HEK293 (cell line): ENCODE results near the gene GLRA1.
A peak's percentile ranks its signal among the peaks of the same experiment; 100 is the strongest.

ENCODE experiments used
- CTCF ChIA-PET: fragments of 350-600 bp; formaldehyde crosslinking; extraction: SDS; loops from one replicate; lab custom pipeline; 2021; ENCODE audit warnings: antibody characterized with exemption; lab: Yijun Ruan, JAX
- POLR2A ChIA-PET: fragments of 300-600 bp; formaldehyde crosslinking; extraction: SDS; loops from one replicate; lab custom pipeline; 2020; ENCODE audit warnings: antibody characterized with exemption, inconsistent platforms; lab: Yijun Ruan, JAX
- H3K27ac ChIP-seq: fragments of 200-500 bp; sonication (Bioruptor generic); 2 replicates; pipeline ENCODE4 v1.5.1; 2014; ENCODE audit warnings: low read depth, low read length, control low read depth, inconsistent platforms; ENCODE audit errors: extremely low read depth
- H3K36me3 ChIP-seq, 2 experiments: fragments of 200-500 bp in 1 of 2; sonication (Bioruptor generic) in 1 of 2; 1 replicate in 1 of 2; 2 replicates in 1 of 2; pipeline ENCODE4 v1.5.1; 2014 to 2017; ENCODE audit warnings: inconsistent platforms in 2 of 2, low read length in 2 of 2; ENCODE audit not compliant: control insufficient read depth in 2 of 2, insufficient read depth in 1 of 2
- H3K4me1 ChIP-seq: fragments of 200-500 bp; sonication (Bioruptor generic); 2 replicates; pipeline ENCODE4 v1.5.1; 2014; ENCODE audit warnings: mild to moderate bottlenecking, low read length, inconsistent platforms; ENCODE audit not compliant: control insufficient read depth, insufficient read depth
- H3K4me3 ChIP-seq: 2 replicates; pipeline ENCODE4 v1.5.1; 2011; ENCODE audit warnings: low read depth, mild to moderate bottlenecking, control low read depth, low read length, moderate library complexity
- H3K9me3 ChIP-seq: fragments of 200-500 bp; sonication (Bioruptor generic); 2 replicates; pipeline ENCODE4 v1.5.1; 2014; ENCODE audit warnings: low read depth, low read length, inconsistent platforms; ENCODE audit not compliant: control insufficient read depth, insufficient read depth
- HOXC10 ChIP-seq: sonication (generic); formaldehyde crosslinking; IDR thresholded peaks from 2 replicates; pipeline ENCODE4 v1.8.1; 2023; ENCODE audit warnings: mild to moderate bottlenecking, missing genetic modification reagents
- KLF10 ChIP-seq: fragments of 450-650 bp; IDR thresholded peaks from 2 replicates; pipeline ENCODE4 v1.5.1; 2018; ENCODE audit warnings: missing biosample characterization, mild to moderate bottlenecking, missing genetic modification characterization
- RBAK ChIP-seq: fragments of 450-650 bp; formaldehyde crosslinking; IDR thresholded peaks from 2 replicates; pipeline ENCODE4 v1.5.1; 2016; ENCODE audit warnings: missing biosample characterization, missing genetic modification characterization
- SP7 ChIP-seq: fragments of 450-650 bp; formaldehyde crosslinking; IDR thresholded peaks from 2 replicates; pipeline ENCODE4 v1.5.1; 2016; ENCODE audit warnings: missing biosample characterization, missing genetic modification characterization
- ZFP3 ChIP-seq: fragments of 450-650 bp; formaldehyde crosslinking; IDR thresholded peaks from 2 replicates; pipeline ENCODE4 v1.5.1; 2016; ENCODE audit warnings: low read depth, missing biosample characterization, missing genetic modification characterization
- ZIC2 ChIP-seq: fragments of 450-650 bp; formaldehyde crosslinking; IDR thresholded peaks from 2 replicates; pipeline ENCODE4 v1.5.1; 2016; ENCODE audit warnings: missing biosample characterization, missing genetic modification characterization
- ZNF202 ChIP-seq: fragments of 450-650 bp; formaldehyde crosslinking; IDR thresholded peaks from 2 replicates; pipeline ENCODE4 v1.5.1; 2016; ENCODE audit warnings: missing biosample characterization, missing genetic modification characterization, borderline replicate concordance
- ZNF311 ChIP-seq: fragments of 450-650 bp; formaldehyde crosslinking; IDR thresholded peaks from 2 replicates; pipeline ENCODE4 v1.5.1; 2017; ENCODE audit warnings: missing biosample characterization, missing genetic modification characterization, borderline replicate concordance
- ZNF324 ChIP-seq: fragments of 450-650 bp; formaldehyde crosslinking; IDR thresholded peaks from 2 replicates; pipeline ENCODE4 v1.5.1; 2016; ENCODE audit warnings: missing biosample characterization, missing genetic modification characterization
- ZNF433 ChIP-seq: fragments of 450-650 bp; formaldehyde crosslinking; IDR thresholded peaks from 2 replicates; pipeline ENCODE4 v1.5.1; 2016; ENCODE audit warnings: missing biosample characterization, missing genetic modification characterization, low read depth
- ZNF510 ChIP-seq: fragments of 450-650 bp; formaldehyde crosslinking; IDR thresholded peaks from 2 replicates; pipeline ENCODE4 v1.5.1; 2018; ENCODE audit warnings: mild to moderate bottlenecking, missing genetic modification characterization, missing biosample characterization; ENCODE audit not compliant: insufficient replicate concordance
- ZNF544 ChIP-seq: fragments of 450-650 bp; formaldehyde crosslinking; IDR thresholded peaks from 2 replicates; pipeline ENCODE4 v1.5.0; 2017; ENCODE audit warnings: missing biosample characterization, missing genetic modification characterization
- ZNF621 ChIP-seq: fragments of 450-650 bp; formaldehyde crosslinking; IDR thresholded peaks from 2 replicates; pipeline ENCODE4 v1.5.1; 2017; ENCODE audit warnings: missing biosample characterization, missing genetic modification characterization
- ZNF654 ChIP-seq: fragments of 450-650 bp; formaldehyde crosslinking; IDR thresholded peaks from 2 replicates; pipeline ENCODE4 v1.5.1; 2016; ENCODE audit warnings: low read depth, missing biosample characterization, missing genetic modification characterization
- ZNF660 ChIP-seq: fragments of 450-650 bp; IDR thresholded peaks from 2 replicates; pipeline ENCODE4 v1.5.1; 2018; ENCODE audit warnings: missing biosample characterization, mild to moderate bottlenecking, missing genetic modification characterization
- ZSCAN16 ChIP-seq: fragments of 450-650 bp; formaldehyde crosslinking; IDR thresholded peaks from 2 replicates; pipeline ENCODE4 v1.5.1; 2016; ENCODE audit warnings: missing biosample characterization, missing genetic modification characterization
- ZSCAN23 ChIP-seq: fragments of 450-650 bp; formaldehyde crosslinking; IDR thresholded peaks from 2 replicates; pipeline ENCODE4 v1.5.1; 2016; ENCODE audit warnings: missing biosample characterization, missing genetic modification characterization
- TF ChIP-seq, protein P1 (sequence below): fragments of 450-650 bp; IDR thresholded peaks from 2 replicates; pipeline ENCODE4 v1.5.1; 2018; ENCODE audit warnings: missing biosample characterization, mild to moderate bottlenecking, missing genetic modification characterization
- TF ChIP-seq, protein P2 (sequence below): fragments of 450-650 bp; formaldehyde crosslinking; IDR thresholded peaks from 2 replicates; pipeline ENCODE4 v1.5.1; 2016; ENCODE audit warnings: missing biosample characterization, missing genetic modification characterization
- TF ChIP-seq, protein P3 (sequence below): fragments of 450-650 bp; formaldehyde crosslinking; IDR thresholded peaks from 2 replicates; pipeline ENCODE4 v1.5.1; 2016; ENCODE audit warnings: missing biosample characterization, missing genetic modification characterization
- TF ChIP-seq, protein P4 (sequence below): fragments of 450-650 bp; formaldehyde crosslinking; IDR thresholded peaks from 2 replicates; pipeline ENCODE4 v1.5.1; 2016; ENCODE audit warnings: missing biosample characterization, missing genetic modification characterization
- TF ChIP-seq, protein P5 (sequence below): fragments of 450-650 bp; formaldehyde crosslinking; IDR thresholded peaks from 2 replicates; pipeline ENCODE4 v1.5.1; 2016; ENCODE audit warnings: missing biosample characterization, missing genetic modification characterization

Gene GLRA1

DNA sequence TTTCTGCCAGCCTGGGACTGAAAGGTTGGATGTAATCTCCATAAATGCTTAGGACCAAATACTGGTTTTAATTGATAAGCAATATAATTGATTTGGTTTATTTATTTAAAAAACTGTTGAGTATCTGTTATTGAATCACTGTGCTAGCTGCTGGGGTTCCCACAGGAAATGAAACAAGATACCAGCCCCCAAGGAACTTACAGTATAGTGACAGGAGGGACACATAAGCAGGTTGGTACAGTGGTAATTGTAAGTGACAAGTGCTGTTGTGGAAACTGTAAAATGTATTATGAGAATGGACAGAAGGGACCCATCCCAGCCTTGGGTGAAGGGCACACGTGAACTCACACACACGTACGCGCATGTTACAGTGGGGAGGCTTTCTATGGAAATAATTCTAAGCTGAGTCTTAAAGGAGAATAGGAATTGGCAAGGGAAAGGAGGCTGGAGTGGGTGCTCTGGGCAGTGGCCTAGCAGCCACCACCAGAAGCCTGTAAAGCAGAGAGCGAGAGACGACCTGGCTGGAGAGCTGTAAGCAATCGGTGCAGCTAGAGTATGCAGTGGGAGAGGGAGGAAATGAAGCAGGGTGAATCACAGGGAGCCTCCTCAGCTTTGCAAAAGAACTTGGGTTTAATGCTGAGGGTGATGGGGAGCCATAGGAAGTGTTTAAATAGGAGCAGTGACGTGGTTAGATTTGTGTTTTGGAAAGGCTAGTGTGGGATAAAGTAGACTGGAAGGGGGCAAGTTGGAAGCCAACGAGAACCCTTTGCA, 39.3 kb downstream of the GLRA1 start:
- Histone ChIP-seq H3K27ac (no peak overlapping the region), H3K4me1 (no peaks in the 10 kb centered on the region), H3K4me3 (no peak overlapping the region), H3K9me3 (no peaks in the 10 kb centered on the region), H3K36me3 (no peaks in the 10 kb centered on the region)
- TF ChIP-seq SP7 (tag by site-specific recombination), result no peak
- TF ChIP-seq, protein P1, sequence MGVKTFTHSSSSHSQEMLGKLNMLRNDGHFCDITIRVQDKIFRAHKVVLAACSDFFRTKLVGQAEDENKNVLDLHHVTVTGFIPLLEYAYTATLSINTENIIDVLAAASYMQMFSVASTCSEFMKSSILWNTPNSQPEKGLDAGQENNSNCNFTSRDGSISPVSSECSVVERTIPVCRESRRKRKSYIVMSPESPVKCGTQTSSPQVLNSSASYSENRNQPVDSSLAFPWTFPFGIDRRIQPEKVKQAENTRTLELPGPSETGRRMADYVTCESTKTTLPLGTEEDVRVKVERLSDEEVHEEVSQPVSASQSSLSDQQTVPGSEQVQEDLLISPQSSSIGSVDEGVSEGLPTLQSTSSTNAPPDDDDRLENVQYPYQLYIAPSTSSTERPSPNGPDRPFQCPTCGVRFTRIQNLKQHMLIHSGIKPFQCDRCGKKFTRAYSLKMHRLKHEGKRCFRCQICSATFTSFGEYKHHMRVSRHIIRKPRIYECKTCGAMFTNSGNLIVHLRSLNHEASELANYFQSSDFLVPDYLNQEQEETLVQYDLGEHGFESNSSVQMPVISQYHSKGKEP, result no peak
- TF ChIP-seq KLF10 (tag by site-specific recombination), result no peak
- TF ChIP-seq ZNF433 (tag by site-specific recombination), result no peak
- no peak for TF ChIP-seq ZNF621 (tag by site-specific recombination)
- TF ChIP-seq ZIC2, result no peak
- TF ChIP-seq ZNF544 (tag by site-specific recombination), result no peak
- POLR2A ChIA-PET, result no interaction called here
- CTCF ChIA-PET, result interaction anchor here (0.6 to 1.9 kb wide), 3 partner anchors 10 to 259 kb away, joined by 3 to 7 read pairs (median 4); no protein-coding TSS in a partner anchor

DNA sequence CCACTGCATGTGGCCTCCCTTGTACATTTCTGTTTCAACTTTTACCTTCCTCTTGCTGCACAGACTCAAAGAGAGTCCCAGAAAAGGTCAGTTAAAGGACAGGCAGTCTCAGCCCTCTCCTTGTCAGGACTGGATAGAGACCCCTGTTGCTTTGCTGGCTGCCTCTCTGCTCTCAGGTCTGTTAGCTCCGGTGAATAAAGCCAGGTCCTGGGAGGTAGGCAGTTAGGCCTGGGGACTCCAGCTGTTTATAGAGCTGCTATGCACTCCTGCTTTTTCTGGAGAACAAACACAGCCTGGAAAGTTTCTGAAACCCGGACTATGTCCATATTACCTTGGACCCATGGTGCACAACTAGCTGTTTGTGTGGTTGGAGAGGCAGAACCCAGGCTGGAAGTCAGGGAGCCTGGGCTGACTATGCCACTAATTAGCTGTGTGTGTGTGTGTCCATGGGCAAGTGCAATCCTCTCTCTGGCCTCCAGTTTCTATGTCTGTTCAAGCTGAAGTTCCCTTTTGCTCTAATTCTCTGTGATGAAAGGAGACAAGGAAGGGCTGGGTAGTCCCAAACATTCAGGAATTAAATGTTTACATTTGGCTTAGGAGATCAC, 42.9 kb downstream of the GLRA1 start:
- POLR2A ChIA-PET, result no interaction called here
- Histone ChIP-seq H3K9me3 (no peaks in the 10 kb centered on the region), H3K36me3 (no peaks in the 10 kb centered on the region), H3K4me3 (no peak overlapping the region), H3K27ac (no peak overlapping the region), H3K4me1 (no peaks in the 10 kb centered on the region)
- TF ChIP-seq ZIC2, result 0 out of 2 replicates have a peak, but pooled peaks have one; percentile 24
- TF ChIP-seq ZSCAN23 (tag by site-specific recombination), result no peak
- CTCF ChIA-PET, result interaction anchor here (1.1 kb wide), 1 partner anchor 468 kb away, joined by 3 read pairs; no protein-coding TSS in a partner anchor

DNA sequence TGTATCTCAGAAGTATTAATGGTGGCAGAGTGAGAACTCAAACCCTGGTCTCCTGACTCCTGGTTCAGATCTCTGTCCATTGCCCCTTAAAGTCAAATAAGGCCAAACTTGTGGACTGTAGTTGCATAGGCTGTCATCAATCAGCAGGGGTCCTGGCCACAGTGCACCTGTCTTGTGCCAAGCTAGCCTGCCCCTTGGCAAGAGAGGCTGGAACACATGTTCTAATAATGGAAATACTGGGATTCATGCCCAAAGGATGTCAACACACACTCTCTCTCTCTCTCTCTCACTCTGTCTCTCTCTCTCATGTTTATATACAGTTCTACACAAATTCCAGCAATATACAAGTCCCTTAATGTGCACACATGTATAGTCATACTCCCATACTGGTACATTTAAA, 44.3 kb downstream of the GLRA1 start:
- H3K36me3 ChIP-seq, result no peaks in the 10 kb centered on the region
- H3K4me1 ChIP-seq, result no peaks in the 10 kb centered on the region
- H3K27ac ChIP-seq, result no peak overlapping the region
- POLR2A ChIA-PET, result no interaction called here
- no peak overlapping the region for H3K4me3 ChIP-seq
- no peaks in the 10 kb centered on the region for H3K9me3 ChIP-seq
- CTCF ChIA-PET, result no interaction called here
- TF ChIP-seq, protein P2, sequence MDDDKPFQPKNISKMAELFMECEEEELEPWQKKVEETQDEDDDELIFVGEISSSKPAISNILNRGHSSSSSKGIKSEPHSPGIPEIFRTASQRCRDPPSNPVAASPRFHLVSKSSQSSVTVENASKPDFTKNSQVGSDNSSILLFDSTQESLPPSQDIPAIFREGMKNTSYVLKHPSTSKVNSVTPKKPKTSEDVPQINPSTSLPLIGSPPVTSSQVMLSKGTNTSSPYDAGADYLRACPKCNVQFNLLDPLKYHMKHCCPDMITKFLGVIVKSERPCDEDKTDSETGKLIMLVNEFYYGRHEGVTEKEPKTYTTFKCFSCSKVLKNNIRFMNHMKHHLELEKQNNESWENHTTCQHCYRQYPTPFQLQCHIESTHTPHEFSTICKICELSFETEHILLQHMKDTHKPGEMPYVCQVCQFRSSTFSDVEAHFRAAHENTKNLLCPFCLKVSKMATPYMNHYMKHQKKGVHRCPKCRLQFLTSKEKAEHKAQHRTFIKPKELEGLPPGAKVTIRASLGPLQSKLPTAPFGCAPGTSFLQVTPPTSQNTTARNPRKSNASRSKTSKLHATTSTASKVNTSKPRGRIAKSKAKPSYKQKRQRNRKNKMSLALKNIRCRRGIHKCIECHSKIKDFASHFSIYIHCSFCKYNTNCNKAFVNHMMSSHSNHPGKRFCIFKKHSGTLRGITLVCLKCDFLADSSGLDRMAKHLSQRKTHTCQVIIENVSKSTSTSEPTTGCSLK, result no peak
- TF ChIP-seq ZFP3 (tag by site-specific recombination) (no peak), ZNF654 (tag by site-specific recombination) (no peak), ZNF202 (no peak), RBAK (tag by site-specific recombination) (no peak), ZSCAN16 (tag by site-specific recombination) (no peak), HOXC10 (no peak), ZNF660 (tag by site-specific recombination) (no peak), ZNF510 (no peak), ZNF311 (no peak), ZNF324 (tag by site-specific recombination) (no peak)
- TF ChIP-seq, protein P3, sequence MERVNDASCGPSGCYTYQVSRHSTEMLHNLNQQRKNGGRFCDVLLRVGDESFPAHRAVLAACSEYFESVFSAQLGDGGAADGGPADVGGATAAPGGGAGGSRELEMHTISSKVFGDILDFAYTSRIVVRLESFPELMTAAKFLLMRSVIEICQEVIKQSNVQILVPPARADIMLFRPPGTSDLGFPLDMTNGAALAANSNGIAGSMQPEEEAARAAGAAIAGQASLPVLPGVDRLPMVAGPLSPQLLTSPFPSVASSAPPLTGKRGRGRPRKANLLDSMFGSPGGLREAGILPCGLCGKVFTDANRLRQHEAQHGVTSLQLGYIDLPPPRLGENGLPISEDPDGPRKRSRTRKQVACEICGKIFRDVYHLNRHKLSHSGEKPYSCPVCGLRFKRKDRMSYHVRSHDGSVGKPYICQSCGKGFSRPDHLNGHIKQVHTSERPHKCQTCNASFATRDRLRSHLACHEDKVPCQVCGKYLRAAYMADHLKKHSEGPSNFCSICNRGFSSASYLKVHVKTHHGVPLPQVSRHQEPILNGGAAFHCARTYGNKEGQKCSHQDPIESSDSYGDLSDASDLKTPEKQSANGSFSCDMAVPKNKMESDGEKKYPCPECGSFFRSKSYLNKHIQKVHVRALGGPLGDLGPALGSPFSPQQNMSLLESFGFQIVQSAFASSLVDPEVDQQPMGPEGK (tag by site-specific recombination), result no peak
- TF ChIP-seq, protein P4, sequence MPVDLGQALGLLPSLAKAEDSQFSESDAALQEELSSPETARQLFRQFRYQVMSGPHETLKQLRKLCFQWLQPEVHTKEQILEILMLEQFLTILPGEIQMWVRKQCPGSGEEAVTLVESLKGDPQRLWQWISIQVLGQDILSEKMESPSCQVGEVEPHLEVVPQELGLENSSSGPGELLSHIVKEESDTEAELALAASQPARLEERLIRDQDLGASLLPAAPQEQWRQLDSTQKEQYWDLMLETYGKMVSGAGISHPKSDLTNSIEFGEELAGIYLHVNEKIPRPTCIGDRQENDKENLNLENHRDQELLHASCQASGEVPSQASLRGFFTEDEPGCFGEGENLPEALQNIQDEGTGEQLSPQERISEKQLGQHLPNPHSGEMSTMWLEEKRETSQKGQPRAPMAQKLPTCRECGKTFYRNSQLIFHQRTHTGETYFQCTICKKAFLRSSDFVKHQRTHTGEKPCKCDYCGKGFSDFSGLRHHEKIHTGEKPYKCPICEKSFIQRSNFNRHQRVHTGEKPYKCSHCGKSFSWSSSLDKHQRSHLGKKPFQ (tag by site-specific recombination), result no peak
- TF ChIP-seq, protein P5, sequence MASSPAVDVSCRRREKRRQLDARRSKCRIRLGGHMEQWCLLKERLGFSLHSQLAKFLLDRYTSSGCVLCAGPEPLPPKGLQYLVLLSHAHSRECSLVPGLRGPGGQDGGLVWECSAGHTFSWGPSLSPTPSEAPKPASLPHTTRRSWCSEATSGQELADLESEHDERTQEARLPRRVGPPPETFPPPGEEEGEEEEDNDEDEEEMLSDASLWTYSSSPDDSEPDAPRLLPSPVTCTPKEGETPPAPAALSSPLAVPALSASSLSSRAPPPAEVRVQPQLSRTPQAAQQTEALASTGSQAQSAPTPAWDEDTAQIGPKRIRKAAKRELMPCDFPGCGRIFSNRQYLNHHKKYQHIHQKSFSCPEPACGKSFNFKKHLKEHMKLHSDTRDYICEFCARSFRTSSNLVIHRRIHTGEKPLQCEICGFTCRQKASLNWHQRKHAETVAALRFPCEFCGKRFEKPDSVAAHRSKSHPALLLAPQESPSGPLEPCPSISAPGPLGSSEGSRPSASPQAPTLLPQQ (tag by site-specific recombination), result no peak
